Activated CD4-positive, alpha-beta T cell treated with anti-CD3 and anti-CD28 coated beads, Interleukin-2, amount 50 U/mL, for 48 hours (primary cell): Measurements from ENCODE around the gene TNFSF10.
"Not testable (repeated sequence)": the region's sequence is repeated elsewhere in the genome, so short reads cannot be mapped to it uniquely, and the experiment has no call there.

Experiments used
- DNase-seq, 2 experiments: peaks; one replicate each; pipeline ENCODE4 v3.0.0-alpha.2; 2020

The TNFSF10 gene

DNA sequence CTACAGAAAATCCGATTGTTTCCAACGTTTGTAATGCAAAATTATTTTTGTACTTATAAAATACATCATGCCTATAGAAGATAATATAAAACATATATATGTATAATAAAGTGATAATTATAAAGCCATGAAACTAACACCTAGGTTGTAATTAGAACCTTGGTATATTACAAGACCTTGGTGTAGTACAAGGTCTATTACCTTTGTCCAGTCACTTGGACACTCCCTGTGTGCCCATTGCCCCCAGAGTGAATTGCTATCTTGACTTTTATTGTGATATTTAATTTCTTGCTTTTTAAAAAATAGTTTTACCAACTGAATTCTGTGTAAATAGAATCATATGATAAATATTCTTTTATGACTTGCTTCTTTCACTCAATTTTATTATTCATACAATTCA is 20.7 kb upstream of the TNFSF10 start:
- DNase-seq, result no peak

DNA sequence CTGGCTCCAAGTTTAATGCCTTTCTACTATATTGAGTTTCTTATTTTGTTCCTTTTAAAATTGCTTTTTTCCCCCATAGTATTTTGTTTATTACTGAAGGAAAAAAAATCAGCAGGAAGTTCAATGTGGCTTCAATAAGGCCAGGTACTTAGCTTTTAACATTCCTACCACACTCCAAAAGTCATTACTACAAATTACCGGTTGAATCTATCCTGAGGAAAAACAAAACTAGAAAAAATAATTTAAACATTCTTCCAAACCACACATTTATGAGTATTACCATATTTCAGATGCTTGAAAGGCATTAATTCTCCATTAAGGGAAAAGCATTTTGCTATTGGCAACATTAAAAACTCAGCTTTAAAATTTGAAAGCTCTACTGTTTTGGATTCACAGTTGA is 20.2 kb upstream of the TNFSF10 start:
- DNase-seq, result no peak

DNA sequence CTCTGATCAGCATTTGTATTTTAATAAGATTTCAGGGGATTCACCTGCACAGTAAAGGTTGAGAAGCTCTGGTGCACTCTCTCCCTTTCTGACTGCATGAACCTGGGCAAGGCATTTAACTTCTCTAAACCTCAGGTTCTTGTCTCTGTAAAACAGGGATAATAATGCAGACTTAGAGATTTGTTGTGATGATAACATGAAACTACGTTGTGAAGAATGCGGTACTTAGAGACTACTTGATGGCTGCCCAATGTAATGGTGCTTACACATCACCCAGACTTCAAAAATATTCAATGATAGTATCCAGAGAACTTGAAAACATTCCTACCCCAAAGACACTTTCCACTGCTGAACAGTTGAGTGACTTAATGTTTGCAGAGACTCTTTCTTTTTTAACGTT is 19.8 kb upstream of the TNFSF10 start:
- DNase-seq, result no peak

DNA sequence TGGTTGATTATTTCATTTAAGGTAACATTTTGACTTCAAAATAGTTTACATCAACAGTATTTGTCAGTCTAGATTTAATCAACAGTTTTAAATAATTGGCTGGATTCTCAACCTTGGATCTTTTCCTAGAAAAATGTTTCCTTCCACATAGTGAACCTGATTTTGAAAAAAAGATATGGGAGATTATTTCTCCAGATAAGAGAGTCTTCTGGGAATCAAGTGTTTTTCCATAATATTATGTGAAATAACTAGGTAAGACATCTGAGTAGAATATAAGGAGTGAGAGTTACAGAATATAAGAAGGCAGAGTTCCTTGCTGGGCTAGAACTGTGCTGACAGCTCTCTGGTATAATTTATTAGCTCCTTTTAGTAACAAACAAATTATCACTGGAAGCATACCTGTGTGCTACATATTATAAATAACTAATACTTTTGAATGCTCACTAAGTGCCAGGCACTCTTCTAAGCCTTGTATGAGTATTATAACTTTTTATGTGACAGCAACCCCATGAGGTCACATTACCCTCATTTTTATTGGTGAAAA is 18.8 kb upstream of the TNFSF10 start:
- no peak for DNase-seq

DNA sequence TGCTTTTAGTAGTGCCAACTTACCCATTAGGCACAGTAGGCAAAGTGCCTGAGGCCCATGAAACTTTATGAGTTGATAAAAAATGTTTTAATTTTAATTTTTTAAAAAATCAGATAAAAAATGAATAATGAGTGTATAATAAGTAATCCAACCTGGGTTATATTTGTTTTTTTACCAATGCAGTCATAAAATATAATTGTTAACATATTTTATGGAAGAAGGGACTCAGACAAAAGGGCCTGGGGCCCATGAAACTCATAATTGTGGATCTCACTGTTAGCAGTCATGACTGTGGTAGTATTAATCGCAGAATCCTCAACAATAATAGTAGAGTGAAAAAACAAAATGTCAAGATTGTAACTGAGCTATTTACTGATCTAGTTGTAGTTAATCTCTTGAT is 16.8 kb upstream of the TNFSF10 start:
- no peak for DNase-seq

DNA sequence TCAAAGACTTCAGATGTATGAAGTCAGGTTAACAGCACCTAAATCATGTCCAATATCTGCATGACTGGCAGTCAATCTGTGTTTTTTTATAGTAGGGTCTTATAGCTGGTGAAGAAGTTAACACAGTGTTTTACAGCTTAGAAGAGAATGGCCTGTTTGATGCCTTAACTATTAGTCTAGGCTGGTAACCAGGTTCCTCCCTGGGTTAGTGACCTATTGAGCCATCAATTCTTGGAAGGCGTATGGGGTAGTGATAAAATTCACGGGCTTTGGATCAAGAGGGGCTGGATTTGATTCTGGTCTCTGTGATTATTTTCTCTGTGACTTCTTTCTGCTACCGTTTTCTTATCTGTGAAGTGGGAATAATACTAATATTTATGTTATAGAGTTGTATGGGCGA is 16.0 kb upstream of the TNFSF10 start:
- DNase-seq, result no peak

DNA sequence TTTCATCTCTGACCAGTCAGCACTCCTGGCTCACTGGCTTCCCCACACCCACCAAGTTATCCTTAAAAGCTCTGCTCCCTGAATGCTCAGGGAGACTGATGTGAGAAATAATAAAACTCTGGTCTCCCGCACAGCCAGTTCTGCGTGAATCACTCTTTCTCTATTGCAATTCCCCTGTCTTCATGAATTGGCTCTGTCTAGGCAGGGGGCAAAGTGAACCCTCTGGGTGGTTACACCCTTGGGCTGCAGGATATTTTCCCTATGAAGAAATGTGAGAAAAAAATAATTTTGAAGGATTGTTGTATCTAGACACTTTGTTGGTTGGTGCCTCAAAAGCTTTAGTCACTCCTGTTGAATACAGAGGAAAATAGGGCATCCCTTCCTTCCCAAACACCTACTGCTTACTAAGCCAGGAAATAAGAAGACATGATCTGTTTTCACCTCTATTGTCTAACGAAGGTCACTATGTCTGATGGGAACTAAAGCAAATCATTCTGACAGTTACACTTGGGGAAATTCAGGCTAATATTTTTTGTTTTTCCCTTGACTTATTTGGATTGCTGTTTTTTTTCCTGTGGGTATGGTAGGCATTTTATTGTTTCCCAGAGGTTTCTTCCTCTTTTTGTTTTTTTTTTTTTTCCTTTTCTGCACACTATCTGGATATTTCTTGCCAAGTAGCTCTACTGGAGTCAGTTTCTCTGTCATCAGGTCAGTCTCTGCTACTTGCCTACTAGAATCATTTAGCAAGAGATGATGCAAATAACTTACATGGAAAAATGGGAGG is 15.3 kb upstream of the TNFSF10 start:
- DNase-seq, result no peak

DNA sequence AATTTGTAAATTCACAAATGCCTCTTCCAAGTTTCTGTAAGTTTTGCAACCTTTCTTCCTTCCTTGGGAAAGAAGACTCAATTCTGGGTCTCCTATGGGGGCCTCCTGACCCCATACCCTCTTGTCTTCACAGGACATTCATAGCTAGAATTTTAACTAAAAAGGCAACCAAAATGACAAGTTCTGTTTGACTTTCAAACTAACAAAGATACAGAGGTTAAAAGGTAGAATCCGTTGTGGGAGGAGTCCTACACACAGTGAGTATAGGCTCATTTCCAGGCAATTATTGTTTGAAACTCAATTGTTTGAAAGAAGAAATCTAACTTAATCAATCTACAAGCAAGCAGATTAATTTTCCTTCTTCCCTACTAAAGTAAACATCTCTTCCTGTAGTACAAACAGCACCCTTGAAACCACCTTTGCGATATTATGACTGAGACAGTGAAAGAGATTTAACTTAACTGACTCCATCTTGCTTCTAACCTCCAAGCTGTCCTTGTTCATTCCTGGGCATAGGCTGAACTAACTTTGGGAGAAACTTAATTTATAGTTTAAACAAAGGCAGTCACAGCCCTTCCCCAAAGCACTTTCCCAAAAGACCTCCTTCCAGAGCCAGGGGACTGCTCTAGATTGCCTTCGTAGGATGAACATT is 14.4 kb upstream of the TNFSF10 start:
- DNase-seq, result no peak

DNA sequence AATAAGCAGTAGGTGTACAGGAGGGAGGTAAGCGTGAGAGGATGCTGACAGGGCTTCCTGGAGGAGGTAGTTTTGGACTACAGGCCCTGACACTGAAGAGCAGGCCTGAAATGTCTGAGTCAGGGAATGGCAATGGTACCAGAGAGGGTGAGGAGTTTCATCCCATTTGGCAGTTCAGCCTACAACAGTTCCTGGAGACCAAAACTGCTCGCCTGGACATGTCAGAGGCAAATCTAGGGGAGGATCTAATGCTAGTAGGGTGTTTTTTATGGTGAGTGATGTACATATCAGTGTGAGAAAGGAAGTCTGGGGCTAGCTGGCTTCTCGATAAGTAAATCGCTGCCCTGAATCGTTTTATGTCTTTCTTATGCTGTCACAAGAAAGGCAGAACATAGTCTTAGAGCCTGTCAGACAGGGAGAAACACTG is 13.8 kb upstream of the TNFSF10 start:
- DNase-seq, result no peak

DNA sequence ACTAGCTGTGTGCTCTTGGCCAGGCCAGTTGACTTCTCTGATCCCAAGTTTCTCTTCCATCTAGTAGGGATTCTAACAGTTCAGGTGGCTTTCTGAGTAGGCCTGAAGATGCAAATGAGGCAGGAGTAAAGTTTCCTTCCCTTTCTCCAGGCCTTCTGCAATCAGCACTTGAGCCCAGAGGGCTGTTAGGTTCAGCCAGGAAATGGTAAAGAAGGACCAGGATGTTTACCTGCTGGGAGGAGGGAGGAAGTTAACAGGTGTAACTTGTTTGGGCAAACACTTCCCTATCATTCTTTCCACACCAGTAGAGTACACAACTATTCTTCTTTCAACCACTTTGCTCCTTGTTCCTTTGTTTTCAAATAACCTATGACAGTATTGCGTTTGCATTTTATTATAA is 13.3 kb upstream of the TNFSF10 start:
- DNase-seq, result no peak

DNA sequence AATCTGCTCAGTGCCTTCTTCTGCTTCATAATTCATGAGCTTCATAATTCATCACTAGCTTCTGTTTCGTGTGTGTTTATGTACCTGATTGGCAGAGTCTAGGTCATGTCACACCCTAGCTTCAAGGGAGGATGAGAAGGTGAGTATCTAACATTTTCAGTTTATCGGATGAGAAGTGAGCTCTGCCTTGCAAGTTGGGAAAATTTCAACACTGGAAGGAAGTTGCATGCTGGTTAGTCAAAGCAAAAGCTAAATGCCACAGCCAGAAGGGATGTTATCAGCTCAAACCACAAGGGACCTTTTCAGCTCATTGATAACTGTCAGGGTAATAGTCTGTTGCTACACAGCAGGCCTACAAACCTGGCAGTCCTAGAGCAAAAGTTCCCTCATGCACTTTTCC is 7.3 kb upstream of the TNFSF10 start:
- no peak for DNase-seq

DNA sequence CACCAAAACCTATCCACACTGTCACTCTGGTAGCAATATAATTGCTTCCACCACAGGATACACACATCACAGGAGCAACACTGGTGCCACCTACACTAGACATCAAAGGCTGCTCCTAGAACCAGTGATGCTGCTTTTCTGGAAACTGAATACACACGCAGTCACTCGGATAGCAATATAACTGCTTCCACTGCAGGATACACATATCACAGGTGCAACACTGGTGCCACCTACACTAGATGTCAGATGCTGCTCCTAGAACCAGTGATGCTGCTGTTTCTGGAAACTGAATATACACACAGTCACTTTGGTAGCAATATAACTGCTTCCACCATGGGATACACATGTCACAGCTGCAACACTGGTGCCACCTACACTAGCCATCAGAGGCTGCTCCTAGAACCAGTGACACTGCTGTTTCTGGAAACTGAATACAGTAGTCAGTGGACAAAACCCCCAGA is 6.9 kb upstream of the TNFSF10 start:
- peak in 1 of 2 experiments; percentile 27 for DNase-seq

DNA sequence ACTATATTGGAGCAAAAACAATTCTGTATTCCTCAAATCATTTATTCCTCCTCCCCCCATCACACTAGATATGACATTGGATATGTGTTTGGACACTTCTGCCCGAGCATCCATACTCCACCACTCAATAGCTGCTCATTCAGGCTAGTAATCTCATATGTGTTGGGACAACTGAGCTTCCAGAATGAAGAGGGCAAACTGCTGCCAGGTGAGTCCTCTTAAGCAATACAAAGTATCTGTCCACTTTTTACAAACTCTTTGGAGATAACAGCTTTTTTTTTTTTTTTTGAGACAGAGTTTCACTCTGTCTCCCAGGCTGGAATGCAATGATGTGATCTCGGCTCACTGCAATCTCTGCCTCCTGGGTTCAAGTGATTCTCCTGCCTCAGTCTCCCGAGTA is 5.4 kb upstream of the TNFSF10 start:
- DNase-seq, result no peak

DNA sequence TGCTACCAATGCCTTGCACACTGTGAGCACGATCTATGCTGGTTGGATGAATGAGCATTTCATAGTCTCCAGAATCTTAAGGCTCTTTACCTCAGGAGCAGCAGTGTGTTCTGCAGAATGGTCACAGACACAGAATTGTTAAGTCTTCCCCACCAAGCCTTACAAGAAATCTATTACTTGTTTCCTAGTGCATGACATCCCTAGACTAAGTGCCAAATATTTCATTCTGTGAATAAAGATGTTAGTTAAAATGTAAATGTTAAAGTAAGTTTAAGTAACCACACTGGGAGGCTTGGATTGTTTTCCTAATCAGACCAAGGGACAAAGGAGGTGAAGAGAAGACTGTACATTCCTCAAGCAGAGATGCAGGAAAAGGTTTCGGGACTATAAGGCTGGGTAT is 4.1 kb upstream of the TNFSF10 start:
- no peak for DNase-seq

DNA sequence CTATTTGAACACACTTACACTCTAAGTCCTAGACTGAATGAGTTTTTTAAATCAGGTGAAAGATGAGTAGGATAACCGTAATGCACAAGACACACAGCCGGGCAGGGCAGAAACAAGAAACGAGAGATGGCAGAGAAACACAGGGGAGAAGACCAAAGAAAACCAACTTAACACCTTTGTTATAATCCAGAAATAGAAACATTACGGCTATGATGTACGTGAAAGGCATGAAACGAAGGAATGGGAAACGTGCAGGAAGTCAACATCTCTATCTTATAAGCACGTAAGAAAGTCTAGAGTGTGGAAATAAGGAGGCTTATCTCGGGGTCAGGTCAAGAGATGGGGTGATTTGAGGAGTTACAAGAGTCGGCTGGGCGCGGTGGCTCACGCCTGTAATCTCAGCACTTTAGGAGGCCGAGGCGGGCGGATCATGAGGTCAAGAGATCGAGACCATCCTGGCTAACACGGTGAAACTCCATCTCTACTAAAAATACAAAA is 1.9 kb upstream of the TNFSF10 start:
- no peak for DNase-seq

DNA sequence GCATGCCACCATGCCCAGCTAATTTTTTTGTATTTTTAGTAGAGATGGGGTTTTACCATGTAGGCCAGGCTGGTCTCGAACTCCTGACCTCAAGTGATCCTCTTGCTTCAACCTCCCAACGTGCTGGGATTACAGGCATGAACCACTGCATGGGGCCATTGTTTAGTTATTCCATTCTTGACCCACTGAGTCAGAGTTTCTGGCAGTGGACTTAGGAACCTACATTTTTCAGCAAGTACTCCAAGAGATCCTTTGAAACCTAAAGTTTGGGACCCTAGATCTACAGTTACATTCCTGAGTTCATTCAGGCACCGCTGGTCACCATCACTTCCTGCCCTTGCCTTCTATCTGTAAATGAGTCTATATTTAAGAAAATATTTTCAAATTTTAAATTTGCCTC is 1.4 kb upstream of the TNFSF10 start:
- DNase-seq, result no peak

DNA sequence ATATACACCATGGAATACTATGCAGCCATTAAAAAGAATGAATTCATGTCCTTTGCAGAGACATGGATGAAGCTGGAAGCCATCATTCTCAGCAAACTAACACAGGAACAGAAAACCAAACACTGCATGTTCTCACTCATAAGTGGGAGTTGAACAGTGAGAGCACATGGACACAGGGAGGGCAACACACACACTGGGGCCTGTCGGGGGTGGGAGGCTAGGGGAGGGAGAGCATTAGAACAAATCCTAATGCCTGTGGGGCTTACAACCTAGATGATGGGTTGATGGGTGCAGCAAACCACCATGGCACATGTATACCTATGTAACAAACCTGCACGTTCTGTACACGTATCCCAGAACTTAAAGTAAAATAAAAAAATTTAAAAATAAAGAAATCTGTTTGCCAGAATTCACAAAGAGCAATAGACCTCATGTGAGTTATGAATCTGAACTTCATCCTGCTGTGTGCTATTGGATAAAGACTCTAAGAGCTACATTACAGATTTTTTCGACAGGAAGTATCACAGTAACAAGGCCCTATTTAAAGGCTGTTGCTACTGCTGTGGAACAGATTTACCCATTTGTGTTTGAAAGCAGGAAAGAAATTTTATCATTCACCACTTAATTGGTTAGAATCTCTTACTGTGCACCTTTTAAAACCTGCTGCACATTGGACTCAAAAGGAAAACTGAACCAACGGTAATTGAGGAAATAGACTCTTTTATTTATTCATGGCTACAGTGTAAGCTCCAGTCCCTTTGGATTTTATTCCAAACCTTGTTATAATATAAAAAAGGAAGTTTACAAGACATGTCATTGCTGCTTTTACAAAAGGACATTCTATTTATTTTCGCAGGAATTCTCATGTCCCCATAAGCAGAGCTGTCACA is 1.1 kb downstream of the TNFSF10 start:
- not testable (repeated sequence) for DNase-seq

DNA sequence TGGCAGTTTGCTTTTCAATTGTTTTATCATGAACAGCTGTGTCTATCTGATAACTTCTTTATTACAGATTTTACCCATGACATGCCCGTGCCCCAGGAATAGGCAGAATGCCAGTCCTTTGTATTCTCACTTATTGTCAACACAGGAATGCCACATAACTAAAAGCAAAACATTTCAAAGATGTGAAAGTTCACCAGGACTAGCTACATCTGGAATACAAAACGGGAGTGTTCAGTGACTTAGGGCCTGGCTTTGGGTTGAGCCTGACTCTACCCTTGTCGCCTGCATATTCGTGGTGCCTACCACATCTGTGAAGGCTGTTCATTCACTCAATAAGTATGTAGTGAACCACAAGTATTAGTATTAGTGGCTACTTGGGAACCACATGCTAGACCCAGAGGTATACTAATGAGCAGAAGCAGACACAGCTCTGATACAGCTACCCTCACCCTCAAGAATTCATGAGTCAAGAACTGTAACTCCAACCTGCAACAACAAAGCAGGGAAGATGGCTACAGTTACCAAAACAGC is 2.9 kb downstream of the TNFSF10 start:
- peak in 1 of 2 experiments; percentile 41 for DNase-seq

DNA sequence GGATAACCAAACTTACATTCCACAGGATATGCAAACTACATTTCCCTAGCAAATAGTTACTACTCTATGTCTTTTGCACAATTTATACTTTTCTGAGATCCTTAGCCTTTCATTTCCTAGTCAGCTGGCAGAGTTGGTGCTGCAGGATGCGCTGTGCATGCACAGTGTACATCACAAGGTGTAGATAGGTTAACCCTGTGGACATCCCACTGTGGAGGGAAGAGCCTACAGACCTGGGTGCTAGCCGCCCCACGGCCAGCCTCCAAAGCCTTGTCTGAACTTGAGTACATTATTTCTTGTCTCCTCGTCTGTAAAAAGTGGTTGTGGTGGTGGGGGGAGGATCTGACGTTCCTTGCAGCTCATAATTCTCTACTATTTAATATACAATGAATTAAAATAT is 3.5 kb downstream of the TNFSF10 start:
- no peak for DNase-seq

DNA sequence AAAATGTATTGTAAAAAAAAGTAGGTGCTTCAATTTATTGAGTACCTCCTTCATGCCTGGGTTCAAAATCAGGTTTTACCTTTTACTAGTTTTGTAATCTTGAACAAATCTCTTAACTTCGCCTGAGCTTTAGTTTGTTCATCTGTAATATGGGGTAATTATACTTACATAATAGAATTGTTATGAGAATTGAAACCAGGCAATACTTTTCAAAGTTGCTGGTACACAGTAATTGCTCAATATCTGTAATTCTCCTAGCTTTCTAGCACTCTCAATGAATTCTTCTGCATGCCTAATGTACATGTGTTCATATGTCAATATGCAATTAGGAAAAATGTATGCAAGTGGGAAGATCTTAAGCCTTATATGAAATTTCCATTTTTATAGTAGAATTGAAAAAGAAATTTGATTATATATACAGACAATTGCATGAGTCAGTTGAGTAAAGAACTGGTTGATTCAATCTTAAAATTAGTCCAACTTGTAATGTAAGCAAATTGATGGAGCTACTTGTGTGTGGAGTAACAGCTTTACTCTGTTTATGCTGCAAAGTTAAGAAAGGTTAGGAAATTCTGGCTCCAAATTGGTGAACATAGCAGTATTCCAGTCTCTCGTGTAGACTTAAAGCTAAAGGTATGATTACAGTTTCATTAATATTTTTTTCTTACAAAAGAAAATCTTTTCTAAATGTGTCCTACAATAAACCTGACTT is 4.1 kb downstream of the TNFSF10 start:
- DNase-seq, result no peak

DNA sequence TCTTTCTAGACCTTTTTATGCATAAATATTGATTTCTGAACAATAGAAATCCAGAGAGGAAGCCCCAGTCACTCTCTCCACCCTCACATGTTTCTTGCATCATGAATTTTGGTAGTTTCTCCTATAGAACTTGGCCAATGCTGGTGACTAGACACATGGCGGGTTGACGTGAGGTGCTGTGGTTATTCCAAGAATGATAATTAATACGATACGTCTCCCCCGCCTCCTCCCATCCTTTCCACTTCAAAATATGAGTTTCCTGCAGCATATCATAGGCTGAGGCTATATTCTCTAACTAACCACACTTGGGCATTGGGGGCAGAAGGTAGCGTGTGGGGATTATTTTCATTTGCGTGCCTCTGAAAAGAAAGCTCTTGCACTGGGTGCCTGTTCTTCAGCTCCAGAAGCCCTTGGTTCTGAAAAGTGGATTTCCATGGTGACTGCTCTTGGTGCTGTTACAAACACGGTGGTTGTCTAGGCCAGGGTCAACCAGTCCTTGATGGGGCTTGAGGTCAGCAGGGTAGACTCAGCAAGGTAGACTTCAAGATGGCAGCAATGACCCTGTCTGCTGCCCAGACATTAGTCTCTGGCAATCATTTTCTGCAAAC is 5.3 kb downstream of the TNFSF10 start:
- DNase-seq, result peak; percentile 66 to 72
